ENCODE results near the gene UBQLN1.

DNA sequence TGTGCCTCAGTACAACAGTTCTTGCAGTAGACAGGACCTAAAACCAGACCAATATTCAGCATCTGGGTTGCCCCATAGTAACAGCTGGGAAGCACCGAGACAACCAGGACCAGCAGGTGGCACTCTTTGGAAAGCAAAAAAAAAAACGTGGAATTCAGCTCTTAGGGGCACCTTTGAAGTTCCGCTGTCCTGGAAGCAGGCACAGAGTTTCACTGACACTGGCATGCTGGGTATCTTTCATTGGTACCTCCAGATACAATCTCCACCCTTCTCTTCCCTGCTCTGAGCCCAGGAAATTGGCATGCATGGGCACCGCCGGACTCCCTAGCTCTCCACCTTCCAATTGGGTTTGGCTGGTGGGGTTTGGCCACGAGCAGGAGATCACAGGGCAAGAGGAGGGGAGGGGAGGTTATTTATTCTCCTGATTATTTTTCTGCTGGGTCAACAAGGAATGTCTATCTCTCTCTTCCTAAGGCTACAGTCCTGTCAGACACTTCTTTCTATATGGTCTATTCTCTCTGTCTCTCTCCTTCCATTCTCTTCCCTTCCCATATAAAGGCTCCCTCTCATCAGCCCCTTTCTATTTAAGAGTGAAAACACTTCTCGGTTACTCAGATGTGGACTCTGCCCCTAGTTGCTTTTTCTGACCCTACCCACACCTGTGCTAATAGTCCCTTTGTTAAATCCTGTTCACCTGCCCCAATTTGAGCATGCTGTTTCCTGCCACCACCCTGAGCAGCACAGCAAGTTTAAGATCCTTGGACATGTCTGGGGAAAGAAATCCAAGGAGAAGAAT, 86.7 kb downstream of the UBQLN1 start:
- TF ChIP-seq, protein P1, sequence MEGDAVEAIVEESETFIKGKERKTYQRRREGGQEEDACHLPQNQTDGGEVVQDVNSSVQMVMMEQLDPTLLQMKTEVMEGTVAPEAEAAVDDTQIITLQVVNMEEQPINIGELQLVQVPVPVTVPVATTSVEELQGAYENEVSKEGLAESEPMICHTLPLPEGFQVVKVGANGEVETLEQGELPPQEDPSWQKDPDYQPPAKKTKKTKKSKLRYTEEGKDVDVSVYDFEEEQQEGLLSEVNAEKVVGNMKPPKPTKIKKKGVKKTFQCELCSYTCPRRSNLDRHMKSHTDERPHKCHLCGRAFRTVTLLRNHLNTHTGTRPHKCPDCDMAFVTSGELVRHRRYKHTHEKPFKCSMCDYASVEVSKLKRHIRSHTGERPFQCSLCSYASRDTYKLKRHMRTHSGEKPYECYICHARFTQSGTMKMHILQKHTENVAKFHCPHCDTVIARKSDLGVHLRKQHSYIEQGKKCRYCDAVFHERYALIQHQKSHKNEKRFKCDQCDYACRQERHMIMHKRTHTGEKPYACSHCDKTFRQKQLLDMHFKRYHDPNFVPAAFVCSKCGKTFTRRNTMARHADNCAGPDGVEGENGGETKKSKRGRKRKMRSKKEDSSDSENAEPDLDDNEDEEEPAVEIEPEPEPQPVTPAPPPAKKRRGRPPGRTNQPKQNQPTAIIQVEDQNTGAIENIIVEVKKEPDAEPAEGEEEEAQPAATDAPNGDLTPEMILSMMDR (IDR thresholded peaks at IDR 0.05; ENCODE audit: low read depth, low read length, poor library complexity, severe bottlenecking) = peak; percentile 71
- TF ChIP-seq EZH2phosphoT487 (IDR thresholded peaks at IDR 0.05; ENCODE audit: borderline replicate concordance, low read length) = no peak
